Measurements from ENCODE around the gene ULBP2.
"Not testable (repeated sequence)": the region's sequence is repeated elsewhere in the genome, so short reads cannot be mapped to it uniquely, and the experiment has no call there.

ULBP2 gene

DNA sequence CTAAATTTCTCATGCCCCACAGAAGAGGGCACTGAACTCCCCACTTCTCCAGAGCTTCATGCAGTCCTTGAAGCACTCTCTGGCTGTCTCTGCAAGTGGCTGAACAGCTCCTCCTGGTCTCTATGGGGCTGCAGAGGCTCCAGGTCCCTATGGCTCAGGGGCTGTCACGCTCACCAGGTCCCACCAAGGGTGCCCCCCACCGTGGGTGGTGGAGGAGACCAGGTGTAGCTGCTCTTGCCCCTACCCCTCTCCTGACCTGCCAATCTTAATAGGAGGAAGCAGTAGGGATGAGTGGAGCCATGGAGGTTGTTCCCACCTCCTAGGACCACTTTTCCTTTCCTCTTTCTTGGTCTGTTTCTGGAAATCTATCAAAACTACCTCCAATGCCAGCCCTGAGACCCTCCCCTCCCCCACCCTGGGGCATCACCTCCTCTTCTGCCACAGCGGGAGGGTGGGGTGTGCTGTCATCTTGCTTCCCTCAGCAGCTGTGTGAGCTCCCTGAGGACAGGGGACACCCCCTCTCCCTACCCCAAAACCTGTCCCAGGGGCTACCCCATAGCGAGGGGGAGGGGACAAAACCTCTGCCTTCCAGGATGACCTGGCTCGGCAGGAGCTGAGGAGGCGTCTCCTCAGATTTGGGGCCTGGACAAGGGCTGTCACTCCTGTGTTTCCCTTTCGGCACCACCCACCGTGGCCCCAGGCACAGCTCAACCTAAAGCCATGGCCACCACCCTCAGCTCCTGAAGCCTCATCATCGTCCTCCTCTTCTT is 31.9 kb upstream of the ULBP2 start:
- DNase-seq (ENCODE audit: low read depth), result no peak

DNA sequence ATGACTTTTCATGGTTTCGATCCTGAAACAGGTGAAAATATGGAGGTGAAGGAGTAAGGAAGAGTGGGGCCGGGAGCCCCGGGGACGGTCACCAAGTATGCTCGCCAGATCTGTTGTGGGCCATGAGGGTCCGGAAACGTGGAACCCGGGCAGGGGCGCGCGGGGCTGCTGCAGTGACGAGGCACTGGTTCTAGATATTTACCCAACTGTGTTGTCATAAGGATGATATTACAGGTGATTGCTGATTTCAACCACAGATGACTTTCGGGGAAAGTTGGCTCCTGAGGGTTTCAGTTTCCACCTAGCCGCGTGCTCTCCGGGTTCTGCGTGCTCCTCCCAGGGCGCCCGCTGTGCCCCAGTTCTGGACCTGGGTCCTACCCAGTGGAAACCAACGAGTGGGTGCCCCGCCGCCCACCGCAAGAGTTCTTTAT is 31.1 kb upstream of the ULBP2 start:
- no peak for DNase-seq (ENCODE audit: low read depth)

DNA sequence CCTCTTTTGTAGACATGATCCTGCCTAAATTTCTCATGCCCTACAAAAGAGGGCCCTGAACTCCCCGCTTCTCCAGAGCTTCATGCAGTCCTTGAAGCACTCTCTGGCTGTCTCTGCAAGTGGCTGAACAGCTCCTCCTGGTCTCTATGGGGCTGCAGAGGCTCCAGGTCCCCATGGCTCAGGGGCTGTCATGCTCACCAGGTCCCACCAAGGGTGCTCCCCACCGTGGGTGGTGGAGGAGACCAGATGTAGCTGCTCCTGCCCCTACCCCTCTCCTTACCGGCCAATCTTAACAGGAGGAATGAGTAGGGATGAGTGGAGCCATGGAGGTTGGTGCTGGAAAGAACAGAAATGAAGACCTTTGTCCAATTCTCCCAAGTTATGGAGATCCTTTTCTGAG is 29.1 kb upstream of the ULBP2 start:
- not testable (repeated sequence) for DNase-seq (ENCODE audit: low read depth)

DNA sequence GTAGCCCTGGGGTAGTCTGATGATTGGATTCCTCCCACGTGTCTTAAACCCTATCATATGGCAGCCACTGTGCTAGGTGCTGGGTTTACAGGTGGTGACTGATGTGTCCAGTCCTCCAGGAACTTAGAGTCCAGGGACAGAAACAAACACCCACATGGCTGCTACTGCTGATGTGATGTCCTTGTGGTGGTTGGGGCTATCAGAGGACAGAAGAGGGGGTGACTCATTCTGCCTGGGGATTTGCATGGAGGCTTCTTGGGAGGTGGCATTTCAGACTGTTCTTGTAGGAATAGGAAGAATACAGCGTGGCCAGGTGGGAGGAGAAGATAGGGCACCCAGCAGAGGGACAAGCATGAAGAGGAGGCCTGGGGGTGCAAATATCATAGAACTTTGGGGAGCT is 28.7 kb upstream of the ULBP2 start:
- no peak for DNase-seq (ENCODE audit: low read depth)

DNA sequence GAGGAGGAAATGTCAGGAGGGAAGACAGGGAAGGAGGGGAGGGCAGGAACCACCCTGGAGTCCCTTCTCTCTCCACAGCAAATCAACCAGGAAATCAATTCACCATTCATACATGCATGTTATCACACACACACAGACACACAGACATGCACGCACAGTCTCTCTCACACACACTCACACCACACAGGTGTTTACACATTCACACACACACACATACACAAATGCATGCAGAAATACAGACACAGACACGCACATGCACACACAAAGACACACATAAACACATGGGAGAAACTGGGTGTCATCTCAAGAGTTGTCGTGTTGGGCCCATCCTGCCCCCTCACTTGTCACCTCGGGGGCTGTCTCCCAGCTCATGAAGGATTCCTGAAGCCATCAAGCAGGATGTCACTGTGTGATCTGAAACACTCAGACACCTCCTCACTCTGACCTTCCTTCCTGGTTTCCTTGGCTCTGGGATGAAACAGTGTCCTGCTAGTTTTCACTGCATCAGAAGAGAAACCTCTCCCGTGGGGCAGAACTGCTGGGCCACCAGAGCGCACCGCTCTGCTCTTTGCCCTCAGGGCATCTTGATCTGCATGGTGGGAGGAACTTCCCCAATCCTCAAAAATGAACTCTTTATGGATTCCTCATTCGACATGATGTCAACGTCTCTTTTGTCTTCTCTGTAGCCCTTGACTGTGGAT is 28.1 kb upstream of the ULBP2 start:
- no peak for DNase-seq (ENCODE audit: low read depth)

DNA sequence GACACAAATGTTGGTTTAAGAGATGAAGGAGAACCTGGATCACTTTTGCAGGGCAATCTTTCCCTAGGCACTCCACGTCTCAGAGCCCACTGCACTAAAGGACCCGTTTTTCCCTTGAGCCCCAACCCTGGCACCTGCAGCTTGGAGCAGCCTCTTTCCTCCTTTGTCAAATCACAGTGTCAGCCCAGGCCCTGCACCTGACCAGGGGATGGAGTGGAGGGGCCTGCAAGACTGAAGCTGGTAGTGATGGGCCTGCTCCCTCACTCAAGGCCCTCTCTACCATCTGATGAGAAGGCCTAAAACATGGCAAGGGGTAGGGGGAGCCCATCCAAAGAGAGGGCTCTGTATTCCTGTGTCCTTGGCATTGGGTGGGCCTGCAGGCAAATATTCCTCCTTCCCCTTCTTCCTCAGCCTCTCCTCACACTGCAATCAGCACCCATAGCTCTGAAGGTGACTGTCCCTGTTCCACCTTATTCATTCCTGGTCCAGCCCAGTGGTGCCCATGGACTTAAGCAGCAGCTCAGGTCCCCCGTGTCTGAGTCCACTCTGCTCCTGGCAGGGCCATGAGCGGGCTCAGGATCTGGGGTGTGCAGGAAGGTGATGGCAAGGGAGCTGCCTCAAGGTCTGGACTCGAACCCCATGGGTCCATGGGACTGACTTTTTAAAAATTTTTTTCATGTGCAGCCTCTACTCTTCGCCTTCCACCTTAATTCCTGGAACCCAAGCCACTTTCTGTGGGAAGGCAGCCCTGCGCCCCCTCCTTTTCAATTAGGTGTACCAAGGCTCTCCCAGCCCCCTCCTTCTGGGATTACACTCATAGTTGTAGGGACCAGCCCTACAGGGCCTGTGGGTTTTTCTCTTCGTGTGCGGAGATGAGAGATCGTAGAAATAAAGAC is 25.6 kb upstream of the ULBP2 start:
- DNase-seq (ENCODE audit: low read depth), result no peak

DNA sequence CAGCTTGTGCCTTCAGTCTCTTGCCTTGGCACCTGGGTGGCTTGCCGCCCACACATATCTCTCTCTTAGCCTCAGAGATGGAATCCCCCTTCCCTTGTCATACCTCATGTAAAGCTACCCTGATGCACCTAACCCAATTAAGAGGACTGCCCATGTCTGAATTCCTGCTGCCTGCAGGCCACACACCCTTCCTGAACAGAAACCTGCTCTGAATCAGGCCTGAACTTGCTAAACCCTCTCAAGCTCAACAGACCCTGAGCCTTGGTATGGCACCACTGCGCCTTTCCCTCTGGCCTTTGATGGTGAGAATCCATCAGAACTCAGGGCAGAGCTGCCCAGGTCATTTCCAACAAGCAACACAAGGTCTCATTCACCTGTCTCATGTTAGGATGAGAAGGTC is 24.1 kb upstream of the ULBP2 start:
- no peak for DNase-seq (ENCODE audit: low read depth)

DNA sequence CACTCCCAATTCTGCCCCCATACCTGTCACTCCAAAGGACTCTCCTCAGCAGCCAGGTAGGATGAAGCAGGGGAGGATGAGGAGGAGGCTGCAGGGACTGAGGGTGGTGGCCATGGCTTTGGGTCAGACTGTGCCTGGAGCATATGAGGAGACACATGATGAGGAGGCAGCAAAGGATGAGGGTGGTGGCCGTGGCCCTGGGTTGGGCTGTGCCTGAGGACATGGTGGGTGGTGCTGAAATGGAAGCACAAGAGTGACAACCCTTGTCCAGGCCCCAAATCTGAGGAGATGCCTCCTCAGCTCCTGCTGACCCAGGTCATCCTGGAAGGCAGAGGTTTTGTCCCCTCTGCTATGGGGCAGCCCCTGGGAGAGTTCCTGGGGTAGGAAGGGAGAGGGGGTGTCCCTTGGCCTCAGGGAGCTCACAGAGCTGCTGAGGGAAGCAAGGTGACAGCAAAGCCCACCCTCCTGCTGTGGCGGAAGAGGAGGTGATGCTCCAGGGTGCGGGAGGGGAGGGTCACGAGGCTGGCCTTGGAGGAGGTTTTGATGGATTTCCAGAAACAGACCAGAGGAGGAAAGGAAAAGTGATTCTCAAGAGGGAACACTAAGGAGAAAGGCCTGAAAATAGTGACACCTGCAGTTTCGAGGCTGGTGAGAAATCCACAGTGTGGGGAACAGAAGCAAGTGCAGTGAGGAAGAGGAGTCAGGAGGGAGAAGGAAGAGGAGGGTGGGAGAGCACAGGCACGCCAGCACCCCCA is 23.5 kb upstream of the ULBP2 start:
- DNase-seq (ENCODE audit: low read depth), result no peak

DNA sequence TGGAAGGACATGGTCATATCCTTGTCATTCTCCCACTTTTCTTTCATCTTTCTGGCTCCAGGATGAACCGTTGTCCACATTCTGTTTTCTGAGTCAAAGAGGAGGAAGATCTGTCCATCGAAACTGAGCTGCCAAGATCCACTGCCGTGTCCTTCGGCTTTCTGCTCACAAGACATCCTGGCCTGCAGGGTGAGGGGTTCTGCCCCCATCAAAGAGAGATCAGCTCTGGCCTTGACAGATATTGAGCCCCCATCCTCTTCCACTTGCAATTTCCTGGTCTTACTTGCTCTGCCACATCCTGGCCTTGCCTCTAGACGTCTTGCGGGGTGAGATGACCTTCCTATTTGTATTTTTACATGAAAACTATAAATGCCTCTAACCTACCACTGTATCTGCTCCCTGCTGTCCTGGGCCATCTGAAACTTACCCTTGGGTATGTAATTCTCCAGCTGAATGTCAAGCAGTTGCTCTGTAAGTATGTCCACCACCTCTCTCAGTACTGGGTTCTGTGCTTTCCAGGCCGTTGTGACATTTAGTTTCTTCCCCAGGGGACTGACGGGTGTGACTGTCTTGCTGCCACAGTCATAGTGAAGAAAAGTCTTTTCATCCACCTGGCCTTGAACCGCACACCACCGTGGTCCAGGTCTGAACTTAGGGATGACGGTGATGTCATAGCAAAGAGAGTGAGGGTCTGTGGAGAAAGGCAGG is 22.5 kb upstream of the ULBP2 start:
- not testable (repeated sequence) for DNase-seq (ENCODE audit: low read depth)

DNA sequence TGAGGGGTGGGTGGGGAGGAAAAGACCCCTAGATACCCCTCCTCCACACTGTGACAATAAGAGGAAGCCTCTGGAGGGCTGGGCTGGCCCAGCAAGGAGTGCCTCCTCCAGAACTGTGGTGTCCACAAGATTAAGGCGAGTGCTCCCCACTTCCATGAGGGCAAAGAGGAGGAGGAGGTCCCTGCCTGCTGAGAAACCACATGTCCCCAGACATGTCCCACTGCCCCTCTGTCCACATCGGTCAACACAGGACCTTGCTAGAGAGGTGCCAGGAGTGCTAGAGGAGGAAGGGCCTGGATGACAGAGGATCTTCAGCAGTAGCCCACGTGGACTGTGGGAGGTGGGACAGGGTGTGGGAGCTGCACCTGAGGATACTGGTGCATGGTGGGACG is 22.0 kb upstream of the ULBP2 start:
- DNase-seq (ENCODE audit: low read depth), result no peak

DNA sequence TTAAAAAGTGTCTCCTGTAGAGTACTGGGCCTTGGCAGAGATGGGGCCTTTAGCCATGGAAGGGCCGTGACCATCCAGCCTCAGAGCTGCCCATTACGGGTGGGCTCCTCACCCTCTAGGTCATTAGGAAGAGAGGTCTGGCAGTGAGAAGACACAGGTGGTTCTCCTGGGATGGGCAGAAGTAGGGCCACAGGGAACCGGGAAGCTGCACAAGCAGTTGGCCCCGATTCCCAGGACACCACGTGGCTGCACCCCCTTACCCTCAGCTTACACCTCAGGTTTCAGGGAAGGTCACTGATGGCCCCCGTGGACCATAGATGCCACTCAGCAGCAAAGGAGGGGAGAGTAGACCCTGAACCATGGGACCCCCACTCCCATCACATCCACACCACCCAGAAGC is 20.5 kb upstream of the ULBP2 start:
- no peak for DNase-seq (ENCODE audit: low read depth)

DNA sequence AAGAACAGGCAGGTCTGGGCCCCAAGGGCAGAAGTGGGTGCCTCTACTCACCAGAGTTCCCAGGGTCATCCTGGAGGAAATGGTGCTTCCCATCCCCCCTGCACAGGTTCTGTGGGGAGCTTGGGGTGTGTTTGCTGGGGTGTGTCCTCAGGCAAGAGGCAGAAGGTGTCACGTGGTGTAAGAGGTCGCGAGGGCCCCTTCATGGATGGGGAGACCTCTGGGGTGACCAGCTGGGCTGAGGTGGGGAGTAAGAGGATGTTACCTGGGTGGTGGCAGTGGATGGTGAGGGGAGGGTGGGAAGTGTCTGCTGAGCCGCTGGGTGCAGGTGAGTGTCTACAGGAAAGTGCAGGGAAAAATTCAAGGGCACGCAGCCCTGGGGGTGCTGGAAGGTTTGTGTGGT is 19.7 kb upstream of the ULBP2 start:
- not testable (repeated sequence) for DNase-seq (ENCODE audit: low read depth)

DNA sequence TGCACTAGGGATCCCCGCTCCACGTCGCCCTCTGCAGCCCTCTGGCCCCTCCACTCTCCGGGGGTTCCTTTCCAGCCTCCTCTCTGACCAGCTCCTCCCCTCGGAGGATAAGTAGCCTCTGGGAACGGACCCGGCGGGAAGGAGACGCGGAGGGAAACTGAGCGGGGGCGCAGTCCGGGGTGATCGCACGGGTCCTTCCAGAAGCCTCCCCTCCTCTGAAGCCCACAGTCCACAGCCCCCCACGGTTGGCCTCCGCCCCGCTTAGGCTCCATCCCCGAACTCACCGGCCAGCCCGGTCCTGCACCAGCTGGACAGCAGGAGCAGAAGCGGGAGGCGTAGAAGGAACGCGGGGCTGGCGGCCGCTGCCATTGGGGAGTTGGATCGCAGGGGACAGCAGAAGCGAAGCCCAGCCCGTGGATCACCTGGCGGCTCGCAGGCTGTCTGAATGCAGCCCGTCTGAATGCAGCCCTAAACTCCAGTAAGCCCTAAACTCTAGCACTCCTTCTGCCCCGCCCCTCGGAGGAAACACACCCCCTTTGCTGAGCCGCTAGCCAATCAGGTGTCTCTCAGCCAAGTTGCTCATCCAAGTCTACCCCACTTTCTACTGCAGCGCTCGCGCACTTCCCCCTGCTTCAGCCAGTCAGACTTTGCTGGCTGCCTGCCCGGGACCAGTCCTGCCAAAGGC is 19.0 kb upstream of the ULBP2 start, which contains the start of gene RAET1G:
TSS of gene RAET1G (minus strand) at position 480 of the 685 bp plus-strand sequence. CDS start at position 369, 111 bp downstream.
- peak; percentile 83 for DNase-seq (ENCODE audit: low read depth)

DNA sequence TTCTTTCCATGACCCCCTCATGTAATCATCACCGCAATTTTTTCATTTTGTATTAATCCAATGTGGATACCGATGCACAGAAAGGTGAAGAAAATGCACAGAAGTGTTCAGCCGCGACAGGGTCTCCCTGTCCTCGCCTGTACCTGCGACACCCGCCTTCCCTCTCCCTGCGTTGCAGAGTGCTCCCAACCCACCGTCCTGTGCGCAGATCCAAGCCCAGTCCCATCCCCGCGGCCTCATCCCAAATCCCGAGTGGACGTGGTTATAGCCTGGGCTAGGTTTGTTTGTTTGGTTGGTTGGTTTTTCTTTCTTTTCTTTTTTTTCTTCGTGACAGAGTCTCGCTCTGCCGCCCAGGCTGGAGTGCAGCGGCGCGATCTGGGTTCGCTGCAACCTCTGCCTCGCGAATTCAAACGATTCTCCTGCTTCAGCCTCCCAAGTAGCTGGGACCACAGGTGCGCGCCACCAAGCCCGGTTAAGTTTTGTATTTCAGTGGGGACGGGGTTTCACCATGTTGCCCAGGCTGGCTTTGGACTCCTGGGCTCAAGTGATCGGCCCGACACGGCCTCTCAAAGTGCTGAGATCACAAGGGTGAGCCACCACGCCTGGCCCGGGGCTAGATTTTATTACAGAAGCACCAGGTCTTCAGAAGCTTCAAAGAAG is 18.4 kb upstream of the ULBP2 start:
- DNase-seq (ENCODE audit: low read depth), result no peak

DNA sequence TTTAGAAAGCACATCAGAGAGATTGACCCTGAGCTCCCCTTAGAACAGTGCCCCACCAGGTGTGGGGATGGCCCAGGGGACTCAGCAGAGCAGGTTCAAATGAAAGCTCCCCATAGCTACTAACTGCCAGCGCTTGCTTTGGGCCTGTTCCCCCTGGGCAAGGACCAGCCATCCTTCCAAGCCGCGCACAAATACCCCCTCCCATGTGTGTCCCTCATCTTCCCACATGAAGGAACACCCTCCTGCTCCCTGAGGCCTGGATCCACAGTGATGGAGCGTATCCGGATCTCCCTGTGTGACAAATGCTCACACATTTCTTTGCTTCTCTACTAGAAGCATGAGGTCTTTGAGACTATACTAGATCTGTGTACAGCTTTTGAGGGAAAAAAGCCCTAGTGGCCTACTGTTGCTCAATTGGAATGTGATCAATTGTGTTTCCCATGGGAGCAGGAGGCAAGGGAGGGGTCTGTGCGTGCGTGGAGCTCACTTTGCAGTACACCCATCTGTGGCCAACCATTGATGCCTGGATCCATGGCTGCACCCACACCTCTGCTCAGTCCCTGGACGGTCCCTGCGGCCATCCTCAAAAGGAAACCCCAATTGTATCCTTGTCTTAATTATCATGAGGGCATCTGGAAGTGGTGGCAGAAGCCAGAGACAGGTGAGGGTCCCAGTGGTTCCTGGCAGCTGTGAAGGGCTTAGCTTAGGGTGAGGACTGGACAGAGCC is 17.4 kb upstream of the ULBP2 start:
- no peak for DNase-seq (ENCODE audit: low read depth)

DNA sequence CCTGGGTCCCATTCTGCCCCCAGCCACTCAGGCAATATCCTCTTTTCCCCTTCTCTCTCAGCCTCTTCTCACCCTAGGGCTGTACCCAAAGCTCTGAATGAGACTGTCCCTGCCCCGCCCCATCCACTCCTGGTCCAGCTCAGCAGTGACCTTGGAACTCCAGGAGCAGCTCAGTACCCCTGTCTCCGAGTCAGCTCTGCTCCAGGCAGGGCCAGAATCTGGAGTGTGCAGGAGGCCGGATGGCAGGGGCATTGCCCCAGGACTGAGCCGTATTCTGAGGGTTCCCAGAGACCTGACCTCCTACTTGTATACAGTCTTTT is 16.9 kb upstream of the ULBP2 start:
- no peak for DNase-seq (ENCODE audit: low read depth)

DNA sequence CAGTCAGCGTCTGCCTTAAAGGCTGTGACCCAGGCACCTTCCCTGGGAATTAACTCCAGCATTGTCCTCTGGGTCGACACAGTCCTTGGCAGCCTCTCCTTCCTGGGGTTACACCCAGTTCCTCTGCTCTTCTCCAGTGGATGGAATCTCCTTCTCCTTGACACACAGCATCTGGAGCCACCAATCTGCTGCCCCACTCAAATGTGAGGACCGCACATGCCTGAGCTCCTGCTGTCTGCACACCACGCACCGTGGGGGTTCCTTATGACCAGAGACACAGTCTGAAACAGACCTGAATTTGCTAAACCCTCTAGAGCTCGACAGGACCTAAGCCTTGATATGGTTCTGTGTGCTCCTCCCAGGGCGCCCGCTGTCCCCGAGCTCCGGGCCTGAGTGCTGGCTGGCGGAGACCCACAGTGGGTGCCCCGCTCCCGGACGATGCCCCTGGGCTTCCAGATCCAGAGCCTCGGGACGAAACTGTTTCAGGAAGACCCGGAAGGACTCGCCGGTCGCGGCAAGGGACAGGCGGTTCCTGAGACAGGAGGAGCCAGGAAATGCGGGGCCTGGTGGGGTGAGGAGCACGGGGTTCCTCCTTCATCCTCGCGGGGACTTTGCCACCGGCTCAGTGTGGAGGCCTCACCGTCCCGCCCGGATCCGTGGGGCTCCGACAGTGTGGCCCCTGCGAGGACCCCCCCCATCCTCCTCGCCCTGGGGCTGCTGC is 16.4 kb upstream of the ULBP2 start:
- DNase-seq (ENCODE audit: low read depth), result no peak

DNA sequence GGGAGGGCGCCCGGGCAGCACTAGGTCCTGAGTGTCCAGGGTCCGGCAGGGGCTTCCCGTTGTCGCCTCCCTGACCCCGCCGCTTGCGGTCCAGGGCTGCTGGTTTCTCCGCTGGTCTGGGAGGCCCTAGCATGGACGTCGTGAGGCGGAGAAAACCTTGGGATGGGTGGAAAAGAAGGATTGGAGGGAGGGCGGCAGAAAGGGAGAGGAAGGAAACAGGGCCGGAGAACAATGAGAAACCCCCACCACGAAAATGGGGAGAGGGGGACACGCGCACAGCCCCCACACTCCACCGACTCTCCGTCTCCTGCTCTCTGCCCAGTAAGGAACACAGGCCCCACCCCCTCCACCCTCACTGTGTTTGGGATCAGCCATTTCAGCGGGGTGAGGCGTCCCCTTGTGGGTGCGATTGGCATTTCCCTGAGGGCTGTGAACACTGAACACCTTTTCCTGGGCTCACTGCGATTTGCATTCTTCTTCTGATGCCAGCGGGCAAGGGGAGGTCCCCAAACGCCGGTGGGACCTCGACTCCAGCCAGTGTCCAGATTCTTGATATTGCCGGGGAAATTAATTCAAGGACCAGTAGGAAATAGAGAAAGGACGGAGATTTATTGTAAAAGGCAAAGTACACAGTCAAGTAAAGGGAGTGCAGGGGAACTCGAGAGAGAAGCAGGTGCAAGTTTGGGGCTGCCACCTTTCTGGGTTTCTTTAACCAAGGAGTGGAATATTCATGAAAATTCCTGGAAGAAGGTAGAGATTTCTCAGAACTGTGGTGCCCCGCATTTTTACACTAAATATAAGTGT is 15.6 kb upstream of the ULBP2 start:
- DNase-seq (ENCODE audit: low read depth), result peak; percentile 53

Measured in HS-5 (cell line).